ENCODE results near the gene ZBTB11.
"Not testable (repeated sequence)": the region's sequence is repeated elsewhere in the genome, so short reads cannot be mapped to it uniquely, and the experiment has no call there.

Gene ZBTB11

GRCh38 chr3:101676765-101677435 is at the start of gene ZBTB11:
Gene ZBTB11 (minus strand): TSS chr3:101677132. CDS start chr3:101676914, 218 bp downstream.
- DNase-seq (ENCODE audit: low read depth in 2 of 2) = peak; percentile 99 to 100

- DNase-seq (ENCODE audit: low read depth in 2 of 2) = no peak
These were observed 49.0 kb upstream of the ZBTB11 start for GRCh38 chr3:101725890-101726275.

GRCh38 chr3:101725194-101725889 is 48.4 kb upstream of the ZBTB11 start:
- peak in 1 of 2 donors; percentile 4 for DNase-seq (ENCODE audit: low read depth in 2 of 2)

GRCh38 chr3:101724329-101725193 is 47.6 kb upstream of the ZBTB11 start, which contains the start of gene CEP97:
Gene CEP97 (plus strand): TSS chr3:101724614. CDS start chr3:101724677, 63 bp downstream.
- peak; percentile 86 to 88 for DNase-seq (ENCODE audit: low read depth in 2 of 2)

- DNase-seq (ENCODE audit: low read depth in 2 of 2) = no peak
These were observed 45.7 kb upstream of the ZBTB11 start for GRCh38 chr3:101722394-101723173.

GRCh38 chr3:101720851-101721840 is 44.2 kb upstream of the ZBTB11 start:
- peak in 1 of 2 donors; percentile 7 for DNase-seq (ENCODE audit: low read depth in 2 of 2)

- no peak for DNase-seq (ENCODE audit: low read depth in 2 of 2)
These were observed 42.8 kb upstream of the ZBTB11 start for GRCh38 chr3:101719604-101720185.

GRCh38 chr3:101718455-101718854 is 41.5 kb upstream of the ZBTB11 start:
- no peak for DNase-seq (ENCODE audit: low read depth in 2 of 2)

GRCh38 chr3:101709126-101709525 is 32.2 kb upstream of the ZBTB11 start:
- DNase-seq (ENCODE audit: low read depth in 2 of 2) = no peak

GRCh38 chr3:101704639-101705038 is 27.7 kb upstream of the ZBTB11 start:
- not testable (repeated sequence) for DNase-seq (ENCODE audit: low read depth in 2 of 2)

- DNase-seq (ENCODE audit: low read depth in 2 of 2) = no peak
These were observed 26.2 kb upstream of the ZBTB11 start for GRCh38 chr3:101703169-101703568.

GRCh38 chr3:101702726-101703125 is 25.8 kb upstream of the ZBTB11 start:
- no peak for DNase-seq (ENCODE audit: low read depth in 2 of 2)

GRCh38 chr3:101701696-101702634 is 25.0 kb upstream of the ZBTB11 start:
- no peak for DNase-seq (ENCODE audit: low read depth in 2 of 2)

GRCh38 chr3:101695779-101696372 is 18.9 kb upstream of the ZBTB11 start:
- DNase-seq (ENCODE audit: low read depth in 2 of 2) = no peak

GRCh38 chr3:101694836-101695235 is 17.9 kb upstream of the ZBTB11 start:
- DNase-seq (ENCODE audit: low read depth in 2 of 2) = not testable (repeated sequence)

- DNase-seq (ENCODE audit: low read depth in 2 of 2) = peak in 1 of 2 donors; percentile 22
These were observed 16.6 kb upstream of the ZBTB11 start for GRCh38 chr3:101693540-101693939.

GRCh38 chr3:101691685-101692671 is 15.0 kb upstream of the ZBTB11 start:
- DNase-seq (ENCODE audit: low read depth in 2 of 2) = not testable (repeated sequence)
